Measurements from ENCODE around the gene PTPRM.

DNA sequence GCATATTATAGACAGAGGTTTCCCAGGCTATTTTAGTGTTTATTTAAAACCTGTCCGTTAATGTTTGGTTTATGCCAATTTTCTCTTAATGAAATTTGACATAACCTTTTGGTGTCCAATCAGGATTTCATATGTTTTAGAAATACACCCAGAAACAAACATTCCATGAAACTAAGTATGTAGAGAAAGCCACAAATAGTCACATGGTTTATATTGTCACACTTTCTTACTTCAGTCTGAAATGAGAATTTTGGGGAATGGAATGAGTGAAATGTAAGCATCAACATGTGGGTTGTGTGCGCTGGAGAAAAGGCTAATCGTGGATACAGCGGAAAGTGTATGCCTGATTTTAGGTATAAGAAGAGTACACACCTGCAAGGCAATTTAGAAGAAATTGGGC, 765.2 kb downstream of the PTPRM start:
- TF ChIP-seq, protein P1, sequence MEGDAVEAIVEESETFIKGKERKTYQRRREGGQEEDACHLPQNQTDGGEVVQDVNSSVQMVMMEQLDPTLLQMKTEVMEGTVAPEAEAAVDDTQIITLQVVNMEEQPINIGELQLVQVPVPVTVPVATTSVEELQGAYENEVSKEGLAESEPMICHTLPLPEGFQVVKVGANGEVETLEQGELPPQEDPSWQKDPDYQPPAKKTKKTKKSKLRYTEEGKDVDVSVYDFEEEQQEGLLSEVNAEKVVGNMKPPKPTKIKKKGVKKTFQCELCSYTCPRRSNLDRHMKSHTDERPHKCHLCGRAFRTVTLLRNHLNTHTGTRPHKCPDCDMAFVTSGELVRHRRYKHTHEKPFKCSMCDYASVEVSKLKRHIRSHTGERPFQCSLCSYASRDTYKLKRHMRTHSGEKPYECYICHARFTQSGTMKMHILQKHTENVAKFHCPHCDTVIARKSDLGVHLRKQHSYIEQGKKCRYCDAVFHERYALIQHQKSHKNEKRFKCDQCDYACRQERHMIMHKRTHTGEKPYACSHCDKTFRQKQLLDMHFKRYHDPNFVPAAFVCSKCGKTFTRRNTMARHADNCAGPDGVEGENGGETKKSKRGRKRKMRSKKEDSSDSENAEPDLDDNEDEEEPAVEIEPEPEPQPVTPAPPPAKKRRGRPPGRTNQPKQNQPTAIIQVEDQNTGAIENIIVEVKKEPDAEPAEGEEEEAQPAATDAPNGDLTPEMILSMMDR (IDR thresholded peaks at IDR 0.05; ENCODE audit: insufficient read depth, low read length, poor library complexity, severe bottlenecking): no peak
- TF ChIP-seq EZH2phosphoT487 (conservative IDR thresholded peaks at IDR 0.05; ENCODE audit: low read length): no peak

Measured in SU-DHL-6 (cell line).